ENCODE data around the gene MAPRE2. TPM values are rescaled to one million over a fixed set of nuclear protein-coding genes. Genes with fewer than 3 reads are reported as not detected.

MAPRE2 gene
- total RNA-seq, 1 donor from 2014 or later: 23.3 TPM

- DNase-seq: no peak
Observed at GRCh38 chr18:35062408-35062807, 21.2 kb downstream of the MAPRE2 start.

DNA sequence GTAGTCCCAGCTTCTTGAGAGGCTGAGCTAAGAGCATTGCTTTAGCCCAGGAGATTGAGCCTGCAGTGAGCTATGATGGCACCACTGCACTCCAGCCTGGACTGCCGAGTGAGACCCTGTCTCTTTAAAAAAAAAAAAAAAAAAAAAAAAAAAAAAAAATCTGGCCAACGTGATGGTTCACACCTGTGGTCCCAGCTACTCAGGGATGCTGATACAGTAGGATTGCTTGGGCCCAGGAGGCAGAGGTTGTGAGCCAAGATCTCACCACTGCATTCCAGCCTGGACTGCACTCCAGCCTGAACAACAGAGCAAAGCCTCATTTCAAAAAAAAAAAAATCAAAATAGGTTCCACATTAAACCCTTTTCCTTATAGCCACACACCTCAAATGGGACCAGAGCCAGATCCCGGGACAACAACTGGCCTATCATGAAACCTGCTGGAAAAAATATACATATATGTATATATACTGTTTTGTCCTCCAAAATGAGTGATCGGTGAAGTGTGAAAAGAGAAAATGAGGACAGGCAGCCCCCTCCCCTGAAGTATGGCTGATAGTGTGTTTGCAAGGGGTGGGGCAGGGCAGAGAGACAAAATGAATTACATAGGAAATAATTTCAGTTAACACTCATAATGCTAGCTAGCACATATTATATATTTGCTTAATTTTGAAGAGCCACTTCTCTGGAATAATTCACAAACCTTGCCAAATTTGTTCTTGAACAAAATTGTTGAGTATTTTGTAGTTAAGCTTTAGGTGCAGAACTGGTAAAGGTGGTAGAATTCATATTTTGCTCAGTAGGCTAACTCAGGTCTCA is 22.9 kb downstream of the MAPRE2 start:
- no peak for DNase-seq

DNA sequence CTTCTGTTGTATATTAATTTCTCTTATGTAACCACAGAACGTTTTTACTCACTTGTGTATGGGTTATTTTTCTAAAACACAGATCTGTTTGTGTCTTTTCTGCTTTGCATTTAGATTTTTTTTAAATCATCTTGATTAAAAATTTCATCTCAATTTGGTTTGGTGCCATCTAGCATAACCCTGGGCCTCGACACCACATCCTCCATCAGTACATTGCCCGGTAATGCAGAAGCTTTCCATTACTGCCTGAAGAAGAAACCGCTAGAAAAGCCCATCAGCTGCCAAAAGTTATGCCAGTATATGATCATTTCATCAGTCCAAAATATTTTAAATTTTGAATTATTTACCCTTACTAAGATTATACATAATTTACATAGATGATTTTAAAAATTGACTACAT is 26.2 kb downstream of the MAPRE2 start:
- DNase-seq: no peak

DNA sequence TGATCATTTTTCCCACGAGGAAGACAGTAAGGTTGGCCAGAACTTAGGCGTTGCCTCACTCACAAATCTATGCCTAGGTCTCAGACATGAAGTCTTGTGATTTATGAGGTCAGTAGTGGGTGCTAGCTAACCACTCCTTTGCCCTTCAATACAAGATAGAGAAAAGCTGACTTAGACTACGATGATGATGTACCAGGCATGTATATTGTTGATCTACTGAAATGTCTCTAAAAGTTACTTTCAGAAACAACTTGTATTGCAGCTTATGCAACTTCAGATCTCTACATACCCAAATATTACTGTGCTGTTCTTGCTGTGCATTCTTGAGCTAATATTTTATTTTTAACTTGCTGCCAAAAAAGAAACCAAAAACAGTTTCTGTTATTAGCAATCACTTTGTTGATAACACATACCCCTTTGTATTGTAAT is 30.6 kb downstream of the MAPRE2 start:
- DNase-seq: no peak

GRCh38 chr18:35072616-35073015 is 31.4 kb downstream of the MAPRE2 start:
- no peak for DNase-seq

DNA sequence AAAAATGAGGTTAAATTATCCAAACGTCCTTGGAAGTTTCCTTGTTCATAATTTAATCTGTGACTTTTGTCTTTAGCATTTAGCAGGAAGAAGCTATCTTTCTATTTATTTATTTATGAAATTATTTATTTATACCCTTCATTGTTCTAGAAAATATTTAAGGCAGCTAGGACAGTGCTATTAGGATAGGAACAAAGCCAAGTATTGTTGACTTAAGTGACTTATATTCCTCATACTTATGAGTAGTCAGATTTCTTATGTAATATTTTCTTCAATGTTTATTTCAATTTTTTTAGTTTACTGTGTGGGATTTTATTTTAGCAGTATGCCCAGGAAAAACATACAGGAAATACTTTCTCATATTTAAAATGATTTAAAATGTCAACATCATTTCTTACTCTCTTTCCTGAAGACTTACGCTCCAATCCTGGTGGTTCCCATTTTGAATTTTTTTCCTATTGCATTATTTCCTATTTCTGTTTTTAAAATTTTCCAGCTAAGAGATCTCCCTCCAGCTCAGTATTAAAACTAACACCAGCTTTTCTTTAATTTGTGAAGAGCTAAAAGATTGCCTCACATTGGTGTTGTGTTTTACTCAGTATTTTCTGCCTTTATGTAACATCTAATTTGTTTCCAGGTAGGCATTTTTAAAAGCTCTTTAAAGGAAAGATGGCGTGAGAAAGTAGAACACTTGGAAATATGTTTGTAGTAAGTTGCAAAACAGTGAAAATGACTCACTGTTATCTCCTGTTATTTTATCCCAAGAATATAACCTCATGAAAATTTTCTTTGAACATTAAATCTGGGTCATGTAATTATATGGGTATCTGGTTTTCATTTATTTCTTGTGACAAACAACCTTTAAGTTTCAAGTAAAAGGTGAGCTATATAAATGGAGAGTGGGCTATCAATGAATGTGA is 32.2 kb downstream of the MAPRE2 start:
- no peak for DNase-seq

- DNase-seq: no peak
Observed at GRCh38 chr18:35074581-35074980, 33.4 kb downstream of the MAPRE2 start.

- DNase-seq: no peak
Observed at GRCh38 chr18:35075132-35075531, 33.9 kb downstream of the MAPRE2 start.

DNA sequence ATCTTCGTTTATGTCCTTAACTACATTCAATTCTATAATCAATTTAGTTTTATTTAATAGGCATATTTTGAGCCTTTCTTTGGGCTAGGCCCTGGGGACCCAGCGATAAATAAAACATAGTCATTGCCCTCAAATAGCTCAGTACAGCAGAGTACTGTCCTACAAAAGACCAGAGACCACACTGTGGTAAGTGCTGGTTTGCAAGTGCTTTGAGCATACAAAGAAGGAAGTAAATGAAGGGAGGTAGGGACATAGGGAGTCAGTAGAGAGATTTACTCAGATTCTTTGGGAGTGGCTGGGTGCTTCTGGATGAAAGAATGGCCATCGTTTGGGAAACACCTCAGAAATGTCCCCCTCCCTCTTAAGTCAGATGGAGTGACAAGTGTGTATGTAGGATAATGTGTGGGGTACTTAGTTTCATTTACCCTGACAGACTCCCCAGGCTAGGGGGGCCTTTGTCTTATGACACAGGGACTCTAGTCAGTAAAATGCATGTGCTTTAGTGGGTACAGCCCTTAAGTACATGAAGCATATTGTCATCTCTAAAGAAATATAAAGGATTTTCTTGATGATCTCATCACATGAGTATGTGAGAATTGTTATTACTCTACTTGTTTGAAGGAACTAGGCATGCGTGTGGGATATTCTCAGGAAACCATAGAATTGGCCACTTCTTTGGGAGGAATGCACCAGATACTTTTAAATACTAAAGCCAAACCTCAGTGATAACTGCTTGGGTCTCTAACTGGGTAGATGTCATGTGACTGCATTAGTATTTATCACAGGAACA is 35.1 kb downstream of the MAPRE2 start:
- no peak for DNase-seq

GRCh38 chr18:35077937-35078336 is 36.7 kb downstream of the MAPRE2 start:
- DNase-seq: no peak

DNA sequence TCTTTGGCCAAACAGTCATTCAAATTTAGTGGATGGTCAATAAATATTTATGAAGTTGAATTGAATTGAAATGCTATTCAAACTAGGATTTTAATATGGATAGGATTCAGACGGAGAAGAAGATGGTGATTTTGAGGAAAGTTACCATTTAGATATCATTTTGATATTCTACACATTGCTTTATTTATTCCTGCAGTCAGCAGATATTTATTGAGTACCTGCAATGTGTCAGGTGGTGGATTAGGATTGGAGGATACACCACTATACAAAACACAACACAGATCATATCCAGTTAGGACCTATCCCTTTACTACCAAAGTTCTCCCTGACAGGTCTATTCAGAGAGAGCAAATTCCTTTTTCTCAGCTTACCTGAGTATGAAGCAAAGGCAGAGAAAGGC is 38.8 kb downstream of the MAPRE2 start:
- DNase-seq: no peak

DNA sequence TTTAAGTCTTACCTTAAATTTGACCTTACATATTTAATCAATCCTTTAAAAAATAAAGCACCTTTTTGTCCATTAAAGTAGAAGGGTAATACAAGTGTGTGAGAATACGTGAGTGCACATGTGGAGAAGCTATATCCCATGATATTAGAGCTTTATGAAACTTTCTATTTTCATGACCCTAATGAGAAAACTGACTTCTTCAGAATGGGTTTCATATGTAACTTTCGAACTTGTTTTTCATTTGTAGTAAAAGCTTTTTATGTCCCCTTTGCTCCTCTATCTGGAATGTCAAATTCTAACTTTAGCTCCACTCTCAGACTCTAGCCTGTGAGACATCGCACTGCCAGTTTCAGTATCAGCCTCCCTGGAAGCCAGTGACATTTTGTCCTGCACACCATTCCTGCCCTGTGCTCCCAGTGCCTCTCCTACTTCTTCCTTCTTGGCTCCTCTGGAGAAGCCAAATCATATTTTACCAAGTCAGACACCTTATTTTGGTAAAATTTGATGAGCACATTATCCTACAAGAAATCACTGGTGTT is 42.0 kb downstream of the MAPRE2 start:
- no peak for DNase-seq

GRCh38 chr18:35084494-35085449 is 43.6 kb downstream of the MAPRE2 start:
- DNase-seq: no peak

DNA sequence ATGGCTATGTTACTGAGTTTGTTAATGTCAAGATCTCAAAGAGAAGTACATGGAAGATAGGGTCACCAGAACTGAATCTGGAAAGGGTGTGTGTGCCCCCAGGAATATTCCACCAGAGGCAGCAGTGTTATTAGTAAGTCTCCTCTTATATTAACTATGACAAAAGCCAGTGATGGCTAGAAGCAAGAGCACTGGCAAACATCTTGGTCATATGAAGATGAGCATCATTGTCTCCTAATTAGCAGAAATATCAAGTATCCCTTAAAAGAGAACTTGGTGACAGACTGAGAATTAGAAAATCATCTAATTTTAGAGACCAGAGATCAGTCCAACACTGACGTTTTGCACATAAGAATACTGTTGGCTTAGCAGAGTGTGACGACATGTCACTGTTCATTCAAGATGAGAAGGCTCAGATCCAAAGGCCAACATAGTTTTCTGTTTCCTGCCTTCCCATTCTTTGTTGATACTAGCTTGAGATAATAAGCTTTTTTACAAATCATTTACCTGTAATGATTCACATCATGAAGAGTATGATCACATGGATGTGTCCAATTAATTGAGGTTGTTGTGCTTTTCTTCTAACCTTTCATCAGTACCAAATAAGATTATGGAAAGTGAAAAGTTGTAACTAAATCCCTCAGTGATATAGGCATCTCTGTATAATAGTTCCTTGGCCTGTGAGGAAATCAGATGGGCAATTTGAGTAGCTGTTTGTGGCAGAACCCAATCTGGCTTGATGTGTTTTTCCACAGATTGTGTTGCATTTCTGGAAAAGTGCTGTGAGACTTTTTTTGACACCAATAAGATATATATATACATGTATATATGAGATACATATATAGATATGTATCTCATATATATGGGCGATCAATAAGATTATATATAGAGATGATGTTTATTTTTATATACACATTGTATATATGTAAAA is 44.5 kb downstream of the MAPRE2 start:
- DNase-seq: no peak

GRCh38 chr18:35086704-35087103 is 45.5 kb downstream of the MAPRE2 start:
- DNase-seq: no peak

GRCh38 chr18:35087726-35088125 is 46.5 kb downstream of the MAPRE2 start:
- no peak for DNase-seq

DNA sequence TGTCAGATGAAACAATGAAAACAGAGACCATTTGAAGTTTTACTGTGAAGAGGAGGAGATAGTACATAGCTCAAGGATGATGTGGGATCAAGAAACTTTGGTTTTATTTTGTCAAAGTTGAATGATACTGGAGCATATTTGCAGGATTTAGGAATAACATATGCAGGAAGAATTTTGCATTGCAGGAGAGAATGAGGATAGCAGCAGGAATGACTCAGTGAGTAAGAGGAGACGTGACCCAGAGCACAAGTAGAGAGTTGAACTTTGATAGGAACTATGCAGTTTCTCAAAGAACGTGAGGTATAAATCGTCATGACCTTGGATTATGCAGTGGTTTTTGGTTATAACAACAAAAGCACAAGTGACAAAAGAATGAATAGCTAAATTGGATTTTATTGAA is 47.7 kb downstream of the MAPRE2 start:
- no peak for DNase-seq

DNA sequence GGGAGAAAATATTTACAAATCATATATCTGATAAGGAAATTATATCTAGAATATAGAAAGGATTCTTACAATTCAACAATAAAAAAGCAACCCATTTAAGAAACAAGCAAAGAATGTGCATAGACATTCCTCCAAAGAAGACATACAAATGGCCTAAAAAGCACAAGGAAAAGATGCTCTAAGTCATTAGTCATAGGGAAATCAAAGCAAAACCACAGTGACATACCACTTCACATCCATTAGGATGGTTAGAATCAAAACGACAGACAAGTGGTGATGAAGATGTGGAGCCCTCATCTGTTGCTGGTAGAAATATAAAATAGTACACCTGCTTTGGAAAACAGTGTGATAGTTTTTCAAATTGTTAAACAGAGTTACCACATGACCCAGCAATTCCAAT is 48.2 kb downstream of the MAPRE2 start:
- DNase-seq: no peak

GRCh38 chr18:35089891-35090550 is 48.8 kb downstream of the MAPRE2 start:
- no peak for DNase-seq

Measured in skin of body (tissue), 2 donors.